ENCODE data around the gene ADGRD1.

The ADGRD1 gene

DNA sequence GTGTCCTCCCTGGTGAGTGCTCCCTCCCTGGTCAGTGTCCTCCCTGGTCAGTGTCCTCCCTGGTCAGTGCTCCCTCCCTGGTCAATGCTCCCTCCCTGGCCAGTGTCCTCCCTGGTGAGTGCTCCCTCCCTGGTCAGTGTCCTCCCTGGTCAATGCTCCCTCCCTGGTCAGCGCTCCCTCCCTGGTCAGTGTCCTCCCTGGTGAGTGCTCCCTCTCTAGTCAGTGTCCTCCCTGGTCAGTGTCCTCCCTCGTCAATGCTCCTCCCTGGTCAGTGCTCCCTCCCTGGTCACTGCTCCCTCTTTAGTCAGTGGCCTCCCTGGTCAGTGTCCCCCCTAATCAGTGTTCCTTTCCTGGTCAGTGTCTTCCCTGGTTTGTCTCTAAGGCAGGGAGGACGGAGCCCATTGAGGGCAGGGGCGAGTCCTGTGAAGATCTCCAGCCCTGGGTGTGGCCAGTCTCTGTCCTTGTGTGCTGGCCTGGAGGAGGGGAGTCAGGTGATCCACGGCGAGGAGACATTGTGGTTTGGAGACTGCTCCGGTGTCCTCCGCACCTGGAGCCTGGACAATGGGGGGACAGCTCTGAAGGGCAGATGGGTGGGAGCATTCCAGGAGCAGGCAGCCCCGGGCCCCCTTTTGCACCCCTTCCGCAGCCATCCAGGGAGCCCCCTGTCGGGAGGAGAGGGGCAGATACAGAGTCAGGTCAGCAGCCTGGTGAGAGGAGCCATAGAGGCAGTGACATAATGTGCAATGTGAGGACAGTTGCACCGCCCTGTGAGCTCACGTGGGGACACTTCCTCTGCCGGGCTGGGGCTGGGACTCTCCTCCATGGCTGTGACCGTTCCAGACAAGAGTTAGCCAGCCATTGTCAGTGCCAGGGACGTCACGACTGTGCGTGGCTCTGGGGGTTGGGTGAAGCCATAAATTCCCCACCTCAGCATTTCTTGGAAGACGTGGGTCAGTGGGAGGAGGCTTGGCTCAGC is 93.4 kb downstream of the ADGRD1 start:
- no peak for DNase-seq

DNA sequence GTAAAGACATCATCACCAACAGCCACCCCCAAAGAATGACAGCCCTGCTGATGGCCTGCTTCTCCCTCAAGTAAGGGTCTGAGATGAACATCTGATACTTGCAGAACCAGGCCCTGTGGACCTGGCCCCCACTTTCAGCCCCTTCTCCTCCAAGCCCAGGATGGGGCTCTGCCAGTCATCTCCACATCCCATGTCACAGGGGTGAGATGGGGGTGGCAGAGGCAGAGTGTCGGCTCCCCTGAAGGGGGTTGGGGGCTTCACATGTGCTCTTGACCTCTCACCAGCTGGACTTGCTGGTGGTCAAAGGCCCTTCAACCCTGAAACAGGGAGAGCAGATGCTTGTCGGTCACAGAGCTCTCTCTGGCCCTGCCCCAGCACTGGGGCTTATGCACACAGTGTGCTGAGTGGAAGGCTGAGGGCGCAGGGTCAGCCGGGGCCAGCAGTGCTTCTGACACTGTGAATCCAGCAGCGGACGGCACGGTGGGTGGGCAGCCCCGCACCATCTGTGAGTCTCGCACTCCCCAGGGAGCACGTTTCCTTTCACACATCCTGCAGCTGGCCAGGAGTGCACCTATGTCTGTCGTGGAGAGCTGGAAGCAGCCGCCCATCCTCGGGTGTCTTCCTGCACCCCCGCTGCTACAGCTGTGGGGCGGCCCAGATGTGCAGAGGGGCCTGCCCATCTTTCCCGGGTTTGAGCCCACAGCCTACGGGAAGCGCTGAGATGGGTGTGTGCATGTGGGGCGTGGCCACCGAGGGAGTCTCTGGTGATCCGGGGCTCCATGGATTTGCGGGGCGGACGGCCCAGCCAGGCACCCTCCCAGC is 94.3 kb downstream of the ADGRD1 start:
- no peak for DNase-seq

DNA sequence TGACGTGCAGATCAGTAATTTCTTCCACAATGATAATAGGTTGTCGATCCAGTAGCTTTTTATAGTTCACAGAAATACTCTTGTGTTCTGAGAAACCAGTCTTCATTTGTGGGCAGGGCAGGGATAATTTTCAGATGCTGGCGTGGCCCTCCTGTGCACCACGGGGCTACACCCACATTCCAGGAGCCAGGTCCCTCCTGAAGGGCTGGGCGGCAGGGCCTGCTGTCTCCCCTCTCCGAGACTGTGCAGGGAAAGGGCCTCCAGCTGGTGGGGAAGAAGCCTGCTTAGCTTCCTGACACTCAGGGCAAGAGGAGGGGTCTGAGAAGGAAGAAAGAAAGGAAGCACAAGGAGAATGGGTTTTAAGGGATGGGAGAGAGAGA is 94.9 kb downstream of the ADGRD1 start:
- no peak for DNase-seq

DNA sequence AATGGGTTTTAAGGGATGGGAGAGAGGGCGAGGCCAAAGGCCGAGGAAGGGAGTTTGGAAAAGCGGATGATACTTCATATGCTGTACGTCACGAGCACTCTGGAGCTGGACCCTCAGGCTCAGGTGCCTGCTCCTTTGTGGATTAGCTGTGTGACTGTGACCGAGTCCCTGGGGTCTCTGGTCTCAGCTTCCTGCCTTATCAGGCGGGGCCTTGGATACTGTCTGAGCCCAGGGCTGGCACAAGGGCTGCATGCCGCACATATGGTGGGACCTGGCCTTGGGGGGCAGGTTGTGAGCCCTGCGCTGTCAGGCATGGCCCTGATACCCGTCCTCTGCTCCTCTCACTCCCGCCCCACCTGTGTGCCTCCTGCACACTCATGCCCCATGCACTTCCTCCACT is 95.3 kb downstream of the ADGRD1 start:
- DNase-seq = no peak

DNA sequence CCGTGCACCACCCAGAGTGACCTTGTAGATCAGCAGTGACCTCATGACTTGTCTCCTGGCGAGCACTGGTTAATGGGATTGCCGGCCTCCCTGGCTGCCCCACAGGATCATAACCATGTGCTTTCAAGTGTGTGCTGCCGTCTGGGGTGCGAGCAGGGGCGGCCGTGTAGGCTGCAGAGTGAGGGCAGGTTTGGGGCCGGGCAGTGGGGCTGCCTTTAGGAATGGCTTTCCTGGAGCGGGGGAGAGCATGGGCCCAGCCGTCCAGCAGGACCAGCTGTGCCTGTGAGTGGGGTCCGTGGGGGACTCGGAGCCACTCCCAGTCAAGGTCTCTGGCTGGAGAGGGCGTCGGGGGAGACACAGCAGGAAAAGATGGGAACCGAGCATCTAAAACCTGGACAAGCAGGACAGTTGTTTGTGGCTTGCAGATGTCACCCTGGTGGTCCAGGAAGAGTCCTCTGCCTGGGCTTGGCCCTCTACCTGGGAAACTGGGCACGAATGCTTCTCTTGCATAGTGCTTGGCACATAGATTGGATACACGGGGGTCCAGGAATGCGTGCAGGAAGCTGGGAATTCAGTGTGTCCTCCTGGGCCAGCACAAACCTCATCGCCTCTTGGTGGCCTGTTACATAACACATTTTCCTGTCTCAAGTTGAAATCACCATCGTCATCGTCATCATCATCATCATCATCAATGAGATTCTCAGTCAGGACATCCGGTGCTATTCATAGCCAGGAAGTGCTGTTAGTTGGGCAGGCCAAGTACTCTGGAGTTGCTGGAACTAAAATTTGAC is 96.0 kb downstream of the ADGRD1 start:
- no peak for DNase-seq

DNA sequence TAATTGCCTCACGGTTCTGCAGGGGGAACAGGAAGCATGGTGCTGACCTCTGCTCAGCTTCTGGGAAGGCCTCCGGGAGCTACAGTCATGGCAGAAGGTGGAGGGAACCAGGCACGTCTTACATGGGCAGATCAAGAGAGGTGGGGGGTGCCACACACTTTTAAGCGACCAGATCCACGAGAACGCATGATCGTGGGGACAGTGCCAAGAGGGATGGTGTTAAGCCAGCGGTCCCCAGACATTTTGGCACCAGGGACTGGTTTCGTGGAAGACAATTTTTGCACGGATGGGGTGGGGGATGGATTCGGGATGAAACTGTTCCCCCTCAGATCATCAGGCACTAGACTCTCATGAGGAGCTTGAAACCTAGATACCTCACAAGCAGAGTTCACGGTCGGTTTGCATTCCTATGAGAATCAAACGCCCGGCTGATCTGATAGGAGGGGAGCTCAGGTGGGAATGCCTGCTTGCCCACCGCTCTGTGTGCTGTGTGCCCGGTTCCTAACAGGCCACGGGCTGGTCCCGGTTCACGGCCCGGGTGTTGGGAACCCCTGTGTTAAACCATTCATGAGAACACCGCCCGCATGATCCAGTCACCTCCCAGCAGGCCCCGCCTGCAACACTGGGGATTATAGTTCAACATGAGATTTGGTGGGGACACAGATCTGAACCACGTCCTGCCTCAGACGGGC is 96.9 kb downstream of the ADGRD1 start:
- DNase-seq = no peak

DNA sequence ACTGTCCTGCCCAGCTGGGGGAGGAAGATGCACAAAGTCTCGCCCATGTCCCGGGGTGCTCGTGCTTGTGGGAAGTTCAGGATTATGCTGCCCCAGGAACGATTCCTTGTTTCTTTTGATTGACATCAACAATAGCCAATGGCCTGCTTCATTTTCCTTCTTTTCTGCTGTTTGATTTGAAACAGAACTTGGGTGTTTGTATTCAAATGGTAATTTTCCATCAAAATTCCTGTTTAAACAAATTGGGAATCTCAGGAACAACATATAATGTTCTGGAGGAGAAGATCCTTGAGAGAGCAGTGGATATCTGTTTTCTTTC is 97.4 kb downstream of the ADGRD1 start:
- no peak for DNase-seq

DNA sequence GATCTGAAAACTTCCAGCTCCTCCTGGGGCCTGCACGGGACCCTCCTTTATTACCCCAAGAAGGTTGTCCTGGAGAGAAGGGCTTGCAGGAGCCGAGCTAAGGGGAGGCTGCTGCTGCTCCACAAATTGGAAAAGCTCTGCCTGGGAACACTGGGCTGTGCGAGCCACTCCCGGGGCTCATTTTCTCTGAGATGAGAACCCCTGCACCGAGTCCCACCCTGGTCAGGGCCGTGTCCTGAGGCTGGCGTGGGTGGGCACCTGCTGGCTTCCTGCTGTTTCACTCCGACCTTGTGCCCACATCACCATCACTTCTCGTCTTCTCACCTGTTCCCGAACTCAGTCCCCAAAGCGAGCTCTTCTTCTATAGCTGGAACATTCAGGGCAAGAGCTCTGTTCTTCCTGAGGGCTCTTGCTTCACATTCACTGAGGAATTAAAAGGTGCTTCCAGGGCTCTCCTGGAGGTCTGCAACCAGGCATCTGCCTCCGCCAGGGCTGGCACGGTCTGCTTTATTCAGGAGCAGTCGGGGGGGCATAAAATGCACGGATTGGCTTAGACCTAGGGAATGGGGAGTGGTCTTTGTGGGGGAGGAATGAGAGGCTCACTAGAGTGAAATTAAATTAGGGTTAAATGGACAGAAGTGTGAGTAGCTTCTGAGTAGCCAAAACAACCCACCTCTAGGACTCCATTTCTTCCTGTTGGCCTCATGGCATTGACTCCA is 98.5 kb downstream of the ADGRD1 start:
- no peak for DNase-seq

DNA sequence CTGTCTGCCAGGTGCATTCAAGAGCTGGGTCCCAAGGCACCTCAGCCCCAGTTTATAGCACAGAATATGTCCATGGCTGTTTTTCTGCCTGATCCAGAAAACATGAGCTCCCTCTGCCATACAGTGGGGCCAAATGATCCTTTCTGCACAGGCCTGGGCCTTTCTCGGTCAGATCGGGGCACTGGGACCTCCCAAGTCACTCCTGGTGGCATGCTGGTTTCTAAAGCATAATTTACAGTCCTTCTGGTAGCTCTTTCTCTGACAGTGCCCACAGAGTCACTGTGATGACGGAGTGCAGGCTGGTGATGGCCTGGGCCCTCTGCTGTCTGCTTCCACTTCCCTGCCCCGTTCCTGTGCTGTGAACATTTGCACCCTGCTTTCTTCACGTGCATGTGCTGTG is 99.2 kb downstream of the ADGRD1 start:
- DNase-seq = no peak

DNA sequence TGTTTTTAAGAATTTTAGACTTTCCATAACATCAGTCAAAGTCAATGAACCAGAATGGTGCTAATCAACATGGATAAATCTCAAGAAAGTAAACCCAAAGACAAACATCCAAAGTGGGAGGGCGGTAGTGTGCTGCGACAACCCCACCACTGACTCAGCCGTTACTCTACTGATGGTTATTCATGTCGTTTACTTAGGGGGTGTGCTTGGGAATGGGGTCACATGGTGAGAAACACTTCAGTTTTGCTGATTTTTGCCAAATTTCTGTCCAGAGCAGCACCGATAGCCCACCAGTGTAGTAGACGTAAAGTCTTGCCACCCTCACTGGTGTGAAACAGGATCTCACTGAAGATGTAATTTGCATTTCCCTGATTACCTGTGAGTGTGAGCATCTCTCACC is 99.9 kb downstream of the ADGRD1 start:
- DNase-seq = no peak

DNA sequence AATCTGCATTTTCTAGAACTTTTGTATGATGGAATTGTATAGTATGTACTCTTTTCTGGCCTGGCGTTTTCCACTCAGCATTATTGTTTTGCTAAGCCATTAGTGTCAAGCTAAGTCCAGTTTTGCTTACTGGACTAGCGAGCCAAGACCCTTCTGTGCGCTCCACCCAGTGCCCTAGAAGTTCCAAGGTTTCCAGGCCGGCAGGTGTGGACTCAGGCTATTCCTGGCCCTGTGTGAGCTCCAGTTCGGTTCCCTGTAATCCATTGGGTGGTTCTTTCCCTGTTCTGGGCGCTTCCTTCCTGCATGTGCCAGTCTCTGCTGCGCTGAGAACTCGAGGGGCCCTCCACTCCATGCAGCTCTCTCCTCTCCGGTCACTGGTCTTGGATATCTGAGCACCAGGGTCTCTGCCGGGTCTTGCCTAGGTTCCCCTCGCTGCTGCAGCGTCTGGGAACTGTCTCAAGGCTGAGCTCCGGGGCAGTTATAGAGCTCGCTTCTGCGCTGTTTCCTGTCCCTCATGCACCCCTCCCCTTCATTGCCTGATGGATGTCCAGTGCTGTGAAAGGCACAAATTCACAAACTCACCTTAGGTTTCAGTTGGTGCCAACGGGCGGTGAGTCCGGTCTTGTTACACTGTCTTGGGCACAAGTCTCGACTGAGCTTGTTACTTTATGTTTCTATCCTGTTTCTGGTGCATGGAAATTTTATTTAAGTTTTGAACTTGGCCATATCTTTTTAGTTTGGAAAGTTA is 100.8 kb downstream of the ADGRD1 start:
- DNase-seq = no peak

DNA sequence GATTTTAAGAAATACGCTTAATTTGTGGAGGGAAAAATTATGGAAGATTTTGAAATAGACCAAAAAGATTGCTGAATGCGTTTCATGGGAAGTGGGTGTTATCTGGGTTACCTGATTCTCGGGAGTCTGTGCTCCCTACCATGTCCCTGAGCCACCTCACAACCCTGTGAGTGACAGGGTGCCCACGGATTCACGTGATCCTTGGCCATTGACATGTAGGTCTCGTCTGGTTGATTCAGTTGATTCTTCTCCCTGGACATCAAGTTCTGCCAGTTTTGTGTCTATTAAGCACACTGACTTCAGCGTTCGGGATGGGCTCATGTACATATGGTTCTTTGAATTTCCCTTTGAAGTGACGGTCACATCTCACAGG is 101.4 kb downstream of the ADGRD1 start:
- DNase-seq = no peak

DNA sequence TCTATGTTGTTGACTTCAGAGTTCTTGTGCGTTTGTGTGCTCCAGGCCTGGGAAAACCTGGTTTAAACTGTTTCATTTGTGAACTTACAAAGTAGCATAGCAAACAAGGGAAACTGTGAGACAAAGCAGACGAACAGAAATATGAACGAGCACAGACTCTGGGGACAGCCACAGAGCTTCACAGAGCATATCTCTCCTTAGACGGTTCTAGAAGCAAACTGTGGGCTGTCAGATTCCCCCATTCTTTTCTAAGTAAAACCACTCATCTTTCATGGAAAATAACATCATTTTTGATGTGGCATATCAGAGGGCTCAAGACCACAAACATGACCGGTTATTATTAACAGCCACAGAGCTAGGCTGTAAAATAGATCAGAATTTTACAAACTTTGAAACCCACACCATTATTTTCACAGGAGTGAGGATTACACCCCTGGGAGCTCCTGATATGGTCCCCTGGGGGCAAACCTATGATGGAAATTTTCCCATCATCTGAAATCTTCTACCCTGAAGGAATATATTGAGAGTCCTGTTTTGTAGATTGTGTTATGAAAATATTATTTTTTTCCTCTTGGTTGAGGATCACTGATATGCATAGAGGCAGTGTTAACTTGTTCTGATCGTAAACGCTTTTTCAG is 102.0 kb downstream of the ADGRD1 start:
- DNase-seq = no peak

DNA sequence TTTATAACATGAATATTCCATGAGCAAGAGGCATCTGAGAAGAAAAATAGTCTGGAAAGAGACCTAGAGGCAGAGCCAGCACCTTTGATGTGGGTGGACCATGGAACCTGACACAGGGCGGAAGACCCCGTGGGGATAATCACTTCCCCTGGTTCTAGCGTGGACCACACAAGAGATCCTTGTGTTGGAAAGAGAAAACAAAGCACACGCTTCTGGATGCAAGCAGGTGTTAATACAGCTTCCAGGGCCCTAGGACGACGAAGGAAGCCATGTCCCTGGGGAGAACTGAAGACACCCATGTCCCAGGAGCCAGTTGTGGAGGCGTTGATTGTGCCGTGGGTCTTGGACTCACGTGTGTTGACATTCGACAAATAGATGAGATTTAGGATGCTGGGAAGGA is 102.9 kb downstream of the ADGRD1 start:
- no peak for DNase-seq

DNA sequence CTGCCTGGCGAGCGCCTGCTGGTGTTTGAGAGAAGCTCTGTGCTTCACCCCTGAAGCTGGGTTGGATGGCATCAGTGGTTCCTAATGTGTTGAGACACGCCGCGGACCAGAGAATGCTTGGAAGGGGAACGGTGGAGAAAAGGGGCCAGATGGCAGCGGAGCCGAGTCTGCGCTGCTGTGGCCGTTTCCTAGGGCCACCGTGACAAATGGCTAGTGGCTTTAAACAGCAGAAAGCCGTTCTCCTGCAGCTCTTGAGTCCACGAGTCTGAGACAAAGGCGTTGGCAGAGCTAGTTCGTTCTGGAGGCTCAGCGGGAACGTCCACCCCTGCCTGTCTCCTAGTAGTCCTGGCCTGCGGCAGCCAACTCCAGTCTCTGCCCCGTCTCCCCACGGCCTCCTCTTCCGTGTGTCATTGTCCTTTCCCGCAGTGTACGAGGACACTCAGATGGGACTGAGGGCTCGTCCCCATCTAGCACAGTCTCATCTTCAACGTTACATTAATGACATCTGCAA is 103.6 kb downstream of the ADGRD1 start:
- no peak for DNase-seq

DNA sequence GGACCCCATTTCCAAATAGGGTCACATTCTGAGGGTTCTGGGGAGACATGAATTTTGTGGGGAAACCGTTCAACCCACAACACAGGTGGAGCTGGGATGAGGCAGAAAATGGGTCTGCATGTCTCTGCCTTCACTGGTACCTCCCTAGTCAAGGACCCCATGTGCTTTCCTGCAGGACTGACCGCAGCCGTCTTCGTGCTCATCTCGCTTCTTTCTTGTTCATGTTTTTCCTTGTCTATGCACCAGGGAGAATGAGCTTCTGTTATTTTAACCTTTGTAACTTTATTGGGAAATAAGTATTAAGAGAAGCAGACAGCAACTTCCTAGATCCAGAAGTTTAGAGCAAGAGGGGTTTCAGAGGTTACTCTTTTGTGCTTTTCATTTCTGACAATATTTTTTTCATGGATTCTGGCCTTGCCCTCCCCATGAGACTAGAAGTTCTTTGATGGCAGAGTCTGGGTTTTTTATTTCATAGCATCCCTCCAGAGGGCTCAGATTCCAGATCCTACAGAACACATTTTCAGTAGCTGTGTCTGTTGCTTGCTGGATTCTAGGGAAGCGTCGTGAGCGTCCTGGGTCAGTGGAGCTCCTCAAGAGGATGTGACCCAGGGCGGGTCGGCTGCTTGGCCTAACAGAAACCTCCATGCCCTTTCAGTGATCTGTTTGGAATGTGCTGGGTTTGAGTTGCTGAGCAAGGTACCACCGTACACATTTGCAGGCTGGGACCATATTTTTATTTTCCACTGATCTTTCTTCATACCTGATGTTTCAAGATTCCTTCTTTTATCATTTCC is 104.2 kb downstream of the ADGRD1 start:
- DNase-seq = no peak

DNA sequence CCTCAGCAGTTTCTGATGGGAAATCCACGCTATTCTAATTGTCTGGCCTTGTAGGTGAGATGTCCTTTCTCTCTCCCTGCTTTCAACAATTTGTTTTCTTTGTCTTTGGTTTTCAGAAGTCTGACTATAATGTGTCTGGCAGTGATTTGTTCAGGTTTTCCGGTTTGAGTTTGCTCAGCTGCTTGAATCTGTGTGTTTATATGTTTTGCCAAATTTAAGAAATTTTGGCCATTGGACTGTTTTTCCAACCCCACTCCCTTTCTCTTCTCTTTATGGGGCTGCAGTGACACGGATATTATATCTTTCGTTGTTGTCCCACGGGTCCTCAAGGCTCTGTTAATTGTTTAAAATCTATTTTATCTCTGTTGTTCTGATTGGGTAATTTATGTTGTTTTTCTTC is 105.0 kb downstream of the ADGRD1 start:
- no peak for DNase-seq

DNA sequence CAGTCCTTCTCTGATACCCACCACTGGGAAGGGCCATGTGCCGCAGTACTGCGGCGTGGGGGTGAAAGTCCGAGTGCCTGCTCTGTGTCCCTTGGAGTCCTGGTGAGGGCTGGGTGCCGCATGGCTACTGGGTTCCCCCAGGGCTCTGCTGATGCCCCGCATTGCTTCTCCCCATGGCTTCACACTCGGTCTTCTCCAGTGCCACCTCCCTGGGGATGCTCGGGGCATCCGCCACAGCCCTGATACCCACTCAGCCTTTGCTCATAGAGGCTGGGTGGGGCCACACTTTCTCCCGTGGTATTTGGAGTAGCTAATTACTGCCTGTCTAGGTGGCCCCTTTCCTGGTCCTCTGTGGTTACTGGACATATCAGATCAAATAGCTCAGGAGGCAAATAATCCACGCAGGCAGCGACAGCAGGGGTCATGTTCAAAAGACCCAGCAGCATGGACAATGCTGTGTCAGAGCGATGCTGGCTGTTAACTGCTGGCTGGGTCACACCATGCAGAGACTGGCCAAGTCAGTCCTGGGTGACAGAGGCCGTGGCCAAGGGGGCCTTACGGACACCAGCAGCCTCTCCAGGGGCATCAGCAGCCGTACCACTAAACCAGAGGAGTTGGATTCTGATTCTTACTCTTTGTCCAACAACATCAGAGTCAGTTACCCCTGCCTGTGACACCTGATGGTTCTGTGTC is 106.5 kb downstream of the ADGRD1 start:
- DNase-seq = no peak
